ENCODE results near the gene LRP5.

The LRP5 gene

DNA sequence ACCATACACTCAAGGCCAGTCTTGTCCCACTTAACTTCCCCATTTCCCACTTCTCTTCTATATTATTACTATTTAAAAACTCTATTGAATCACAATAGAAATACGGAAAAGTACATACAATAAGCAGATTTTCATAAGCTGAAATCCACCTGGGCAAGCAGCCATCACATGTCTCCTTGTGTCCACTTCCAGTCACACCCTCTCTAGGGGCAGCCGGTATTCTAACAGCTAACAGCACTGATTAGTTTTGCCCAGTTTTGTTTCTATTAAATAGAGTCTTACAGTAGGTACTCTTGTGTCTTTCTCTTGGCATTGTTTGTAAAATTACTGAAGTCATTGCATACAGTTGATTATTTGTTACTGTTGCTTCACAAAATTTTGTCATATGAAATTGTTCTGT lies 185.9 kb downstream of the LRP5 start:
- TF ChIP-seq, protein P1, sequence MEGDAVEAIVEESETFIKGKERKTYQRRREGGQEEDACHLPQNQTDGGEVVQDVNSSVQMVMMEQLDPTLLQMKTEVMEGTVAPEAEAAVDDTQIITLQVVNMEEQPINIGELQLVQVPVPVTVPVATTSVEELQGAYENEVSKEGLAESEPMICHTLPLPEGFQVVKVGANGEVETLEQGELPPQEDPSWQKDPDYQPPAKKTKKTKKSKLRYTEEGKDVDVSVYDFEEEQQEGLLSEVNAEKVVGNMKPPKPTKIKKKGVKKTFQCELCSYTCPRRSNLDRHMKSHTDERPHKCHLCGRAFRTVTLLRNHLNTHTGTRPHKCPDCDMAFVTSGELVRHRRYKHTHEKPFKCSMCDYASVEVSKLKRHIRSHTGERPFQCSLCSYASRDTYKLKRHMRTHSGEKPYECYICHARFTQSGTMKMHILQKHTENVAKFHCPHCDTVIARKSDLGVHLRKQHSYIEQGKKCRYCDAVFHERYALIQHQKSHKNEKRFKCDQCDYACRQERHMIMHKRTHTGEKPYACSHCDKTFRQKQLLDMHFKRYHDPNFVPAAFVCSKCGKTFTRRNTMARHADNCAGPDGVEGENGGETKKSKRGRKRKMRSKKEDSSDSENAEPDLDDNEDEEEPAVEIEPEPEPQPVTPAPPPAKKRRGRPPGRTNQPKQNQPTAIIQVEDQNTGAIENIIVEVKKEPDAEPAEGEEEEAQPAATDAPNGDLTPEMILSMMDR (conservative IDR thresholded peaks at IDR 0.05; ENCODE audit: low read depth, low read length), result no peak
- H3K4me3 ChIP-seq (ENCODE audit: low read depth, low read length), result no peak overlapping the region
- no peak for DNase-seq (ENCODE audit: low read depth)

All from choroid plexus epithelial cell (primary cell).